NCI-H1436 treated with DMSO at 0.1 percent for 48 hours (cell line): ENCODE data around the gene LAMA3.

ENCODE experiments used
- DNase-seq: peaks from one replicate; lab custom pipeline; 2025; lab: John Stamatoyannopoulos, UW

The LAMA3 gene

DNA sequence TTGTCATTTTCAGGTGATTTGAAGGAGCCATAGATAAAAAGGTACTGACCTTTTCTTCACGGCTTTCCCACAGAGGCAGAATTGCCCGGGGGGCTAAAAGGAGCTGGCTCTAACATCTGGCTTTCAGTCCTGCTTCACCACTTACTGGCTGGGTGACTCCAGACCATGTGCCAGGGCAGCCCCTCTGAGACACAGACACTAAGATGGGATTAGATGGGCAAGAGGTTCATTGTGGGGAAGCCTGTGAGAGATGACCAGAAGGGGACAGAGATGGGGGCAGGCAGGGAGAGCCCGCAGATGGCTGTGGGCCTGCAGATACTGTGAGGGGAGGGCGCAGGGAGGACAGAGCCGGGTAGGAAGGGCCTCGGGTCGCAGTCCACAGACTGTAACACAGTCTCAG lies 250.6 kb downstream of the LAMA3 start:
- DNase-seq, result no peak

- DNase-seq, result no peak
Observed at GRCh38 chr18:23941791-23942190, 252.5 kb downstream of the LAMA3 start.

- DNase-seq, result no peak
Observed at GRCh38 chr18:23943104-23943503, 253.9 kb downstream of the LAMA3 start.

DNA sequence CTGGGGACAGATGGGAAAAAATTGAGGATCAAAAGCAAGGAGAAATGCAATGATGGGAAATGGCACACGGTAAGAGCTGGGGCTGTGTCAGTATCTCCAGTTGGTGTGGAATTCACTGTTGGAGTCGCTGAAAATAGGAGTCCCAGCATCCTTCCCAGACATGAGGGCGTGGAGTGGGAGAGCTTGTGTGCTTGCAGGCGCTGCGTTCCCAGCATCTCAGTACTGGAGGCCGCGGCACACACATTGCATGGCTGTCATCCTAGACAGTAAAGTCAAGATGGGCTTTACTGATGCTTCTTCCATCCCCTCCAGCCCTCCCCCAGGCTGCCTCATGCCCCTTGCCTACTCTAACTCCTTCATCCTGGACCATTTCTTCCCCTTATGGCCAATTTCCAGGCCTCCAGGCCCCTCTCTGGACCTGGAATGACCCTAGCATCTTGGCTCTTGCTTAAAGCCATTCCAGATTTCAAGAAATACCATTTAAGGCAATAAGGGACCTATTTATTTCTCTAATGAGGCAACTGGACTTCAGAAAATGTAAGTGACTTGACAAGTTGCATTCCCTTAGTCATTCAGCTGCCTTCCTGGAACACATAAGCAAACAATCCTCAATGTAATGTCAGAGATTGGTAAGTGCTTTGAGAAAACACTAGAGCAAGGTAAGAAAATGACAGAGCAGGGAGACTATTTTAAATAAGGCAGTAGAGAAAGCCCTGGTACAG lies 254.8 kb downstream of the LAMA3 start:
- DNase-seq, result no peak

DNA sequence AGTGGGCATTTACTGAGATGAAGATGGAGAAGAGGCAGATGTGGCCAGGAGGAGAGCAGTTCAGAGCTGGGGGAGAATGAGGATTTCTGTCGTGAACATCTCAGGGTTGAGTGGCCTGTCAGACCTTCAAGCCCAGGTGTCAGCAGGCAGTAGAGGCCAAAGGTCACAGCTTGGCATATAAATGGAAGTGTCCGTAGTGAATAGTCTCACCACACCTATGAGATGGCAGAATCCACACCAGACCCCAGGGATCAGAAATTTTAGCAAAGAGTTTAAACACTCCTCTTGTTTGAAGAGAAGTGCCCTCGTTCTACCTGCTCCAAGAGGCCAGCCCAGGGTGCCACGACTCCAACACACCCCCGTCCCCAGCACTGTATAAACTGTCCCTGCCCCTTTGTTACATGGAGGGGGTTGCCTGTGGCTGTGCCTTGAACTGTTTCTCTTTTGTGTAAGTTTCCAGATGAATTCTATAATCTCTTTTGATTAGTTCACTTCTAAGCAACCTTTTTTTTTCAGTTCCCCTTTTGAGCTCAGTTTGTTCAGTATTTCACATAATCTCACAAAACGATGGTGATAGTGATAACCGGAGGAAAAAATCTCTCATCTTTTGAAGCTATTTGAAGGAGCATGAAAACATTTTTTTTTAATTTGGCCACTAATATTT lies 256.3 kb downstream of the LAMA3 start:
- DNase-seq, result no peak

DNA sequence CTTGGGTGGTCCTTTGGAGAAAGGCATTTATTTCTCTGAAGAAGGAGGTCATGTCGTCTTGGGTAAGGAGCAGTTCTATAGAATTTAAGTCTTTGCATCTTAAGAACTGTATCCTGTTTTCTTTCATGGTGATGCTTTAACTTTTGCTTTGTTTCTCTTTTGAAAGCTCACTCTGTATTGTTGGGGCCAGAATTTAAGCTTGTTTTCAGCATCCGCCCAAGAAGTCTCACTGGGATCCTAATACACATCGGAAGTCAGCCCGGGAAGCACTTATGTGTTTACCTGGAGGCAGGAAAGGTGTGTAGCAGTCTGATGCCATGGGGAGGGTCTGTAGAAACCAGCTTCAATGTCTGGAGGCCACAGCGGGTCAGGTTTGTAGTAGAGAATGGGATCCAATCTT lies 260.6 kb downstream of the LAMA3 start:
- DNase-seq, result no peak

GRCh38 chr18:23950644-23951043 lies 261.4 kb downstream of the LAMA3 start:
- no peak for DNase-seq

GRCh38 chr18:23951206-23951605 lies 262.0 kb downstream of the LAMA3 start:
- no peak for DNase-seq

DNA sequence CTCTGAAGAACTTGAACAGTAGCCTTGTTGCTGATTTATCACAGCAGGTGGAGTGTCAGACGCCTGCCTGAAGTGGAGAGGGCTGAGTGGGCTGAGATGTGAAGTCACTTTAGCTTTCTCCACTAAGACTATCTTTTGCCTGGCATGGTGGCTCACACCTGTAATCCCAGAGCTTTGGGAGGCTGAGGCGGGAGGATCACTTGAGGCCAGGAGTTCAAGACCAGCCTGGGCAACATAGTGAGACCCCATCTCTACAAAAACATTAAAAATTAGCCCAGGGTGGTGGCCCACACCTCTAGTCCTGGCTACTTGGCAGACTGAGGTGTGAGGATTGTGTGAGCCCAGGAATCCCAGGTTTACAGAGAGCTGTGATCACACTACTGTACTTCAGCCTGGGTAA lies 264.7 kb downstream of the LAMA3 start:
- DNase-seq, result no peak

DNA sequence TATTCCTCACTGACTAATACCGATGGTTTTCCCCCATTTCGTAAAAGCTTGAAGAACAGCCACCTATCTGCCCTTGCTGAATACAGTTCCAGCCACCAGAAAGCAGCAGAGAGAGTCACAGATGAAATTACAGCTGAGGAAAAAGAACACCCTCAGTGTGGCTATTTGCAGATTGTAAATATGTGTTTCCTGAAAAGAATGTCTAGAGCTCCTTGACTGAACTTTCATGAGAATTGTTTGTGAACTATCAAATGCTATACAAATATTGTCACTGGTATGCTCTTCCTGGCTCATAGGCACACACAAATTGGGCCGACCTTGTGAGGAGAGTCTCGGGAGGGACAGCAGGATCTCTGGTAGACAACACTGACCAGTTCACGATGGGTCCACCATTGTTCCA lies 267.2 kb downstream of the LAMA3 start:
- DNase-seq, result no peak

DNA sequence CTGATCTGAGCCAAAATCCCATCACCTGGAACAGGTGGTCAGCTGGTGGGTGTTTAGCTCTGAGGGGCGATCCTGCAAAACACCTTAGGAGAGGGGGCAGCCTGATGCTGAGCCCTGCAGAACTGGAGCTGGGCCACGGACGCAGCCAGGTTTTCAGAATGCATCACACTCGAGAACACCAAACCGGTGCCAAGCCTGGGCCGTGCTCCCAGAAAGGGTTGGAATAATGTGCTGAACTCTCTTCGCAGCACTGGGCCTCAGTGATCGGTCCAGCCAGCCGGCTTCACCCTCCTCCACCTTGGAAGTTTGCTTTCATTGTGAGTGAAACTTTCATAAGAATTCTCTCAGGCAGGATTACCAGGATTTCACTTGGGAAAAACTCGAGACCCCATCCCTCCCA lies 268.8 kb downstream of the LAMA3 start:
- no peak for DNase-seq

GRCh38 chr18:23963443-23964165 lies 274.4 kb downstream of the LAMA3 start:
- peak; percentile 11 for DNase-seq

DNA sequence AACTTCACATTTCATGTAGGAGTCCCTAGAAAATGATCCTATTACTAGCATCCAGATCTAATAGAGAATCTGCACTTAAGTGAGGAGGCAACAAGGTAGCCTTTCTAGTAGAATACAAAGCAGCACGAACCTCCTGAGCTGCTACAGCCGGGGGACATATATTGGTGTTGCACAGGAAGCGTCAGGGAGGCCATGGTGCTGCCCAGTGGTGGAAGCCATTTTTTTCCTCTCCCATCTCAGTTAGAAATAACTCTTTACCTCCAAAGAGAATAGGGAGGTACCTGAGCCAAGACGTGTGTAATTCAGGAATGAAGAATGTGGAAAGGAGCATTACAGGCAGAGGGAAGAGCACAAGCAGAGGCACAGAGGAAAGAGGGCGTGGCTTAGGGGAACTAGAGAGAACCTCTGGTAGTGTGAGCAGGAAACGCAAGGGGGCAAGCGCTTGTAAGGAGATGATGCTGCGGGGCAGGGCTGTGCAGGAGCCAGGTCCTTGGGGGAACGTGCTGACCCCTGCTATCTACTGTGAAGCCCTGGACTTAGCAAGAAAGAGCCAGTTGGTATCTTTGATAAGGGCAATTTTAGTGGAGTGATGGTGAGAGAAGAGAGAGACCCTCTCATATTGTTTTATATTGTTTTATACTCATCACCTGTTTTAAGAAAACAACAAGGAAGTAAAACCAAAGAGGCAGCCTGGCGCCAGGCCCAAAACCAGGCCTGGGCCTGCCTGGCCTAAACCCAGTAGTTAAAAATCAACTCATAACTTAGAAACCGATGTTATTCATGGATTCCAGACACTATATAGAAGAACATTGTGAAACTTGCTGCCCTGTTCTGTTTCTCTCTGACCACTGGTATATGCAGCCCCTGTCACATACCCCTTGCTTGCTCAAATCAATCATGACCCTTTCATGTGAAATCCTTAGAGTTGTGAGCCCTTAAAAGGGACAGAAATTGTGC lies 275.3 kb downstream of the LAMA3 start:
- no peak for DNase-seq

DNA sequence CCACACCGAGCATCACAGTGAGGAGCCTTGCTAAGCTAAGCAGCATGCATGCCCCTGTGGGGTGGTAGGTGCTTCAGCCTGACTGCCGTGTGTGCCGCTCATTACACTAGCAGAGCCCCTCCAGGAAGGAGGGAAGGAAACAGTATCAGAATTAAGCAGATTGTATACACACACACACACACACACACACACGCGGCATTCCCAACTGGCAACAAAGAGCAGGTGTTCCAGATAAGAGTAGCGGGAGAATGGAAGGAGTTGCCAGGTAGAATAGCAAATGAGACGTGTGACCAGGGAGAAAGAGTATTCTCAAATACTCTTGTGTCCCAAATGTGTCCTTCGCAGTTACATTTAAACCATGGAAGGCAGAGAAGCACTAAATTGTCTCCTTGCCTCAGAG lies 277.7 kb downstream of the LAMA3 start:
- DNase-seq, result no peak

GRCh38 chr18:23967321-23968089 lies 278.3 kb downstream of the LAMA3 start:
- no peak for DNase-seq

- no peak for DNase-seq
Observed at GRCh38 chr18:23968638-23969604, 279.7 kb downstream of the LAMA3 start.

- DNase-seq, result no peak
Observed at GRCh38 chr18:23969664-23970063, 280.4 kb downstream of the LAMA3 start.

GRCh38 chr18:23970161-23971096 lies 281.2 kb downstream of the LAMA3 start:
- DNase-seq, result no peak

DNA sequence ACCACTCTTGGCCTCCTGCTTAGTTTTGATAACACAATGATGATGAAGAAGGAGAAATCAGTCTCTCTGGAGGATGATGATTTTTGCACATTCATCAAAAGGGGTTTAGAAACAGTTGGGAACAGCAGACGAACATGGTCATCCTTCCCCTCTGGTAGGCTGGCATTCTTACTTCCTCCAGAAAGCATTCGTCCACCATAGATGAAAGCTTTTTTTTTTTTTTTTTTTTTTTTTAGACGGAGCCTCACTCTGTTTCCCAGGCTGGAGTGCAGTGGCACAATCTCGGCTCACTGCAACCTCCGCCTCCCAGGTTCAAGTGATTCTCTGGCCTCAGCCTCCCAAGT lies 281.8 kb downstream of the LAMA3 start:
- no peak for DNase-seq
